ENCODE data around the gene SNX8.

GRCh38 chr7:2255145-2256139 is 58.8 kb downstream of the SNX8 start:
- TF ChIP-seq, protein P1, sequence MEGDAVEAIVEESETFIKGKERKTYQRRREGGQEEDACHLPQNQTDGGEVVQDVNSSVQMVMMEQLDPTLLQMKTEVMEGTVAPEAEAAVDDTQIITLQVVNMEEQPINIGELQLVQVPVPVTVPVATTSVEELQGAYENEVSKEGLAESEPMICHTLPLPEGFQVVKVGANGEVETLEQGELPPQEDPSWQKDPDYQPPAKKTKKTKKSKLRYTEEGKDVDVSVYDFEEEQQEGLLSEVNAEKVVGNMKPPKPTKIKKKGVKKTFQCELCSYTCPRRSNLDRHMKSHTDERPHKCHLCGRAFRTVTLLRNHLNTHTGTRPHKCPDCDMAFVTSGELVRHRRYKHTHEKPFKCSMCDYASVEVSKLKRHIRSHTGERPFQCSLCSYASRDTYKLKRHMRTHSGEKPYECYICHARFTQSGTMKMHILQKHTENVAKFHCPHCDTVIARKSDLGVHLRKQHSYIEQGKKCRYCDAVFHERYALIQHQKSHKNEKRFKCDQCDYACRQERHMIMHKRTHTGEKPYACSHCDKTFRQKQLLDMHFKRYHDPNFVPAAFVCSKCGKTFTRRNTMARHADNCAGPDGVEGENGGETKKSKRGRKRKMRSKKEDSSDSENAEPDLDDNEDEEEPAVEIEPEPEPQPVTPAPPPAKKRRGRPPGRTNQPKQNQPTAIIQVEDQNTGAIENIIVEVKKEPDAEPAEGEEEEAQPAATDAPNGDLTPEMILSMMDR (IDR thresholded peaks at IDR 0.05; ENCODE audit: poor library complexity) = no peak
- no peak for TF ChIP-seq EZH2phosphoT487 (IDR thresholded peaks at IDR 0.05; ENCODE audit: low read depth, severe bottlenecking, unreplicated experiment)

All from hepatocyte (in vitro differentiated cells).